Measurements from ENCODE around the gene DES.
"Not testable (repeated sequence)": the region's sequence is repeated elsewhere in the genome, so short reads cannot be mapped to it uniquely, and the experiment has no call there.

Gene DES

DNA sequence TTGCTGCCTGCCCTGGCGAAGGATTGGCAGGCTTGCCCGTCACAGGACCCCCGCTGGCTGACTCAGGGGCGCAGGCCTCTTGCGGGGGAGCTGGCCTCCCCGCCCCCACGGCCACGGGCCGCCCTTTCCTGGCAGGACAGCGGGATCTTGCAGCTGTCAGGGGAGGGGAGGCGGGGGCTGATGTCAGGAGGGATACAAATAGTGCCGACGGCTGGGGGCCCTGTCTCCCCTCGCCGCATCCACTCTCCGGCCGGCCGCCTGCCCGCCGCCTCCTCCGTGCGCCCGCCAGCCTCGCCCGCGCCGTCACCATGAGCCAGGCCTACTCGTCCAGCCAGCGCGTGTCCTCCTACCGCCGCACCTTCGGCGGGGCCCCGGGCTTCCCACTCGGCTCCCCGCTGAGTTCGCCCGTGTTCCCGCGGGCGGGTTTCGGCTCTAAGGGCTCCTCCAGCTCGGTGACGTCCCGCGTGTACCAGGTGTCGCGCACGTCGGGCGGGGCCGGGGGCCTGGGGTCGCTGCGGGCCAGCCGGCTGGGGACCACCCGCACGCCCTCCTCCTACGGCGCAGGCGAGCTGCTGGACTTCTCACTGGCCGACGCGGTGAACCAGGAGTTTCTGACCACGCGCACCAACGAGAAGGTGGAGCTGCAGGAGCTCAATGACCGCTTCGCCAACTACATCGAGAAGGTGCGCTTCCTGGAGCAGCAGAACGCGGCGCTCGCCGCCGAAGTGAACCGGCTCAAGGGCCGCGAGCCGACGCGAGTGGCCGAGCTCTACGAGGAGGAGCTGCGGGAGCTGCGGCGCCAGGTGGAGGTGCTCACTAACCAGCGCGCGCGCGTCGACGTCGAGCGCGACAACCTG lies at the start of gene DES:
DES (plus strand) TSS at position 223 of the 857 bp plus-strand sequence; CDS start at position 309, 86 bp downstream.
- no peak for DNase-seq (ENCODE audit: low spot score)

DNA sequence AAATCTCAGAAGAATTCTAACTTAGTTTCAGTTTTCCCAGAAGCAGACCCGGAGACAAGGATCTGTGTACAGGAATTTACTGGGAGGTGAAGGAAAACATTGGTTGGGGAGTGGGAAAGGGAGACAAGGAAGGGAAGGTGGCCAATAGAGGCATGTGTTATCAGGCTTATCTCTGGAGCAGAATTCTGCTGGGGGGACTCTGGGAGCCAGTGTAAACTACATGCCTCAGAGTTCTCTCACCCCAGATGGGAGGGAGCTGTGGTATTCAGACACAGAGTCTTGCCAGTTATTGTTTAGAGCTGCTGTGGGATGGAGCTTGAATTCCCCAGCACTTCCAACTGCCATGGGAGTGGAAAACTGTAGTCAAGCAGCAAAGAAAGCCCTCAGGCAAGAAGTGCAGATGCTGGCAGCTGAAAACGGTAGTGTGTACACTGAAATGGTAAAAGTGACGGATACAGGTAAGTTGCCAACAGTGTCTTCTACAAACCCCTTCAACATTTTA lies 49.4 kb upstream of the DES start:
- DNase-seq (ENCODE audit: low spot score): no peak

DNA sequence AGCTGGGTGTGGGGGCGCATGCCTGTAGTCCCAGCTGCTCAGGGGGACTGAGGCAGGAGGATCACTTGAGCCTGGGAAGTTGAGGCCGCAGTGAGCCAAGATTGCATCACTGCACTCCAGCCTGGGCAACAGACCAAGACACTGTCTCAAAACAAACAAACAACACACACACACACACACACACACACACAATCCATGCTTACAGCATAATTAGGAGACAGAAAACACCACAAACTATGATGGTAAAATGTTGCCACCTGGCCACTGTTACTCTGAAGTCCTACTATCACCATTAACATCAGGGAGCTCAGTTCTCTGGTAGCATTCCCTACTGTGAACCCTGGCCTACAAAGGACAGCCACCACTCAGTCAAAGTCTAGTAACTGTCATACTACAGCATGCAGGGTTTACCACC lies 48.7 kb upstream of the DES start:
- no peak for DNase-seq (ENCODE audit: low spot score)

DNA sequence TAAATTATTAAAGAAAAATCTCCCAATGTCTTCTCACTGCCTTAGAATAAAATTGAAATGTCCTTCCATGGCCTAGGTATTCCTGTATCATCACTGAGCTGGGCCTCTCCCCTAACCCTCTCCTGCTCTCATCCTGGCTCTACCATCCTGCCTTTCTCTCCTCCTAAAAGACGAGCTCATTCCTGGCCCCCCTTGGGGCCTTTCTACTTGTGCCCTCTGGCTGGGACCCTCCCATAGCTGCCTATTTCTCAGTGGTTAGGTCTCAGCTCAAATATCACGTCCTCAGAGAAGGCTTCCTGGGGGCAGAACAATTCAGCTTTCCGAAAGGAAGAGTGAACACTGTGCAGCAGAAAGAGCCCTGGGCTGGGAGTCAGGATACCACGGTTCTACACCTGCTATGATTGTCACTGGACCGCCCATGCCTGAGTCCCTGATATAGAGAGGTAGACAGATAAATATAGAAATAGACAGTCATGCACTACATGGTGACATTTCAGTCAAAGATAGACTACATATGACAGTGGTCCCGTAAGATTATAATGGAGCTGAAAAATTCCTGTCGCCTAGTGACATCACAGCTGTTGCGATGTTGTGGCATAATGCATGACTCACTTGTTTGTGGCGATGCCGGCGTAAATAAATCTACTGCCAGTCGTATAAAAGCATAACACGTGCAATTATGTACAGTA lies 39.9 kb upstream of the DES start:
- no peak for DNase-seq (ENCODE audit: low spot score)

DNA sequence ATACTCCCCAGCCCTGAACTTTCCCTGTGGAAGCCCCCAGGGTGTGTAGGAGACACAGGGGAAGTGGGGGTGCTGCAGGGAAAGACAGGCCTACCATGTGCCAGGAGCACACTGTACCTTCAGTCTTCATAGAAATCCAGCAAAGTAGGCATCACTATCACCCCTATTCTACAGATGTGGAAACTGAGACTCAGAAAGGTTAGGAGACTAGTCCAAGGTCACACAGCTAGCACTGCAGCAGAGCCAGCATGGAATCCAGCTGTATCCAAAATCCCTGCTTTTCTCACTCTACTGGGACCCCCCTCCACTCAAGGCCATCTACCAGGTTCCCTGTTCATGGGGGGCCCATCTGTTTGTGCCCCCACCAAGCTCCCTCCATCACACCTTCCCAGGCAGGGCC lies 37.3 kb upstream of the DES start:
- DNase-seq (ENCODE audit: low spot score): no peak

DNA sequence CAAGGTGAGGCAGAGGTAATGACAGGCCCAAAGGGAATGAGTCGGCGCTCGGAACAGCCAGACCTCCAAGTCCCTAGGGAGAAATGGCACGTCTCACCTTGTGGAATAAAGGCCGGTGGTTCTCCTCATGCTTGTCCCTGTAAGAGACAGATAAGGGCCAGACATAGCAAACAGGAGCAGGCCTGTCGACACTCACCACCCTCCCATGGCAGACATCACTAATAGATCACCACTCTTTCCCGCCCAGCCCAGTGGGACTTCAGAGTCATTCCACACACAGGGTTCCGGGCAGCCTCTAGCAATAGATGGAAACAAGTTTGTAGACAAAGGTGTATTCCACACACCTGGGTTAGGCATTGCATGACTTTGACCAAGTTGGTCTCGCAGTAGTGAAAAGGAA lies 36.7 kb upstream of the DES start:
- DNase-seq (ENCODE audit: low spot score): no peak

DNA sequence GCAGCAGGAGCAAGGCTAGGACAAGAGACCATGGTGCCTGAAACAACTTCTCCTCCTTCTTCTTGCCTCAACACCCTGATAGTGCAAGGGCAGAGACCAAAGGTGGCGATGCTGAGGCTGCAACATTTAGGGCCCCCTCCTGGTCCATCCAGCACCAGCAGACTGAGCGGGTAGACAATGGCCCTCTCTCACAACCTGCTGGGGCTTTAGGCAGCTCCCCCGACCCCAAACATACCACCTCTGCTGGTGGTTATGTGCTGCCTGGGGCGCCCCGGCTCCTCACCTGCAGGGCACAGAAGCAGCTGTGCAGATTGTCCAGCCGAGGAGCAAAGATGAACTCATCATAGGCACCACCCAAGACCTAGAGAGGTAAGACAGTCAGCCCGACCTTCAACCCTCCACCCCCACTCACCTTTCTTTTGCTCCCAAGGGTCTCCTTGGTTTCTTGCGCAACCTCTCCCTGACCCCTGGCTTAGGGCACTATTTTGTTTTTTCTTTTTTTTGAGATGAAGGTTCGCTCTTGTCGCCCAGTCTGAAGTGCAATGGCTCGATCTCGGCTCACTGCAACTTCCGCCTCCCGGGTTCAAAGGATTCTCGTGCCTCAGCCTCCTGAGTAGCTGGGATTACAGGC lies 34.0 kb upstream of the DES start:
- DNase-seq (ENCODE audit: low spot score): peak; percentile 2

DNA sequence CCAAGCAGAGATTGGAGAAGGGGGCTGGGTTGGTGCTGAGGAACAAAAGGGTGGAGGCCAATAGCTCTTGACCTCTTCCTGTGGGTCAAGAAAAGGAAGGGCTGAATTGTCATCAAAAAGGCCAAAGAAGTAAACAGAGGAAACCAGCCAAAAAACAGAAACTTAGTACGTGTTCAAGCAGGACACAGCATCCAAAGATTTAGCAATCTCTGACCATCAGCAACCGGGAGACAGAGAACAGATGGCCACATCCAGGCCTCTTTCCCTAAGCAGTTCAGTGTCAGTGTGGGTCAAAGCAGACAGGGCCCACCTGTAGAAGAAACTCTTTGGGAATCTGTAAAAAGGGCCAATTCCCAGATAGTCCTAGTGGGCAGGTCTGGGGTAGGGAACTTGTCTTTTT lies 33.3 kb upstream of the DES start:
- no peak for DNase-seq (ENCODE audit: low spot score)

DNA sequence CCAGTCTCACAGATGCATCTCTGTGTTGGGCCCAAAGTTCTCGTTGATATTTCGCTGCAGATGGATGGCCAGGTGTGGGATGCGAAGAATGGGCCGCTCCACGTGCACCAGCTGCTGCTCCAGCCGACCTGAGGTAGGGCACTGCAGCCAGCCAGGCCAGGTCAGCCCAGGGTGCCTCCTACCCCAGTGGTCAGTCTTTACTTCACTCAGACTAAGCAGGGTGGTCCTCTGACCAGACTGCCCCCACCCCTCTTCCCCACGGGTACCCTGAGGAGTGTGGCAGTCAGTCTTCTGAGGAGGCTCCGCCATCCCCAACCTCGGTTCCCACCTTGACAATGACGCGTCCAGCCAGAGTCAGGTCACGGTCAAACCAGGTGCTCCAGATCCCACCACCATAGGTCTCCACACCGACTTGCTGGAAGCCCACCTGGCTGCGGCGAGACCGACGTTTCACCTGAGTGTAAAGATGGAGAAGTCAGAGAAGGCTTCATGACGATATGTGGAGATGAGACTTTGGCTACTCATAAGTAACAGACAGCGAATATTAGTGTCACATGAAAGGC lies 32.1 kb upstream of the DES start:
- no peak for DNase-seq (ENCODE audit: low spot score)

DNA sequence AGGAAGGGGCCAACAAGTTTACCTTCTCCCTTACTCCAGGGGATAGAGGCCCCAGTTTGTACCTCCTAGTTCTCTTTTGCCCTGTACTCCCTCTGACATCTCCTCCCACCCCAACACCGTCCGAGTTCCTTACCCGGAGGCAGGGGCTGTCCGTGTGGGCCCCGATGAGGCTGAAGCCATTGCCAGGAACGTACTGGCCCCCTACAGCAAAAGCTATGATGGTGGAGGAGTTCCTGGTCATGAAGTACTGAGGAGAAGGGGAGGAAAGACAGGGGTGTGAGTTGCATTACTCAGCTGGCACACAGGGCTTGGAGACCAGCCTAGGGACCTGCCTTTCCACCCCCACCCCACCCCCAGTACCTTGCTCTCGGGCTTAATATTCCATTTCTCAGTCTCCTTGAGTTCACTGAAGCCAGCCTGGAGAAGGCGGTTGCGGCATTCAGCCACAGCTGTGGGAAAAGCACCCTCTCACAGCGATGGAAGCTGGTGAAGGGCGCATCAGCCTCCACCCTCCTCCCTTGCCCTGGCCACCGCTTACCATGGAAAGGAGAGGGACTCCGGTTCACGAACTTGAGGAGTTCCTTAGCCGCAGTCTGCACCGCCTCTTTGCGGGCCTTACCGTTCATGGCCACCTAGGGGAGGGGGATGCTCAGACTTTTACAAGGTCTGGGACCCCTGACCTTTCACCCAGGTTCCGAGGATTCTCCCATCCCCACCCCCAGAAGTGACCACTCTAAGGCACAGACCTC lies 31.5 kb upstream of the DES start:
- no peak for DNase-seq (ENCODE audit: low spot score)

DNA sequence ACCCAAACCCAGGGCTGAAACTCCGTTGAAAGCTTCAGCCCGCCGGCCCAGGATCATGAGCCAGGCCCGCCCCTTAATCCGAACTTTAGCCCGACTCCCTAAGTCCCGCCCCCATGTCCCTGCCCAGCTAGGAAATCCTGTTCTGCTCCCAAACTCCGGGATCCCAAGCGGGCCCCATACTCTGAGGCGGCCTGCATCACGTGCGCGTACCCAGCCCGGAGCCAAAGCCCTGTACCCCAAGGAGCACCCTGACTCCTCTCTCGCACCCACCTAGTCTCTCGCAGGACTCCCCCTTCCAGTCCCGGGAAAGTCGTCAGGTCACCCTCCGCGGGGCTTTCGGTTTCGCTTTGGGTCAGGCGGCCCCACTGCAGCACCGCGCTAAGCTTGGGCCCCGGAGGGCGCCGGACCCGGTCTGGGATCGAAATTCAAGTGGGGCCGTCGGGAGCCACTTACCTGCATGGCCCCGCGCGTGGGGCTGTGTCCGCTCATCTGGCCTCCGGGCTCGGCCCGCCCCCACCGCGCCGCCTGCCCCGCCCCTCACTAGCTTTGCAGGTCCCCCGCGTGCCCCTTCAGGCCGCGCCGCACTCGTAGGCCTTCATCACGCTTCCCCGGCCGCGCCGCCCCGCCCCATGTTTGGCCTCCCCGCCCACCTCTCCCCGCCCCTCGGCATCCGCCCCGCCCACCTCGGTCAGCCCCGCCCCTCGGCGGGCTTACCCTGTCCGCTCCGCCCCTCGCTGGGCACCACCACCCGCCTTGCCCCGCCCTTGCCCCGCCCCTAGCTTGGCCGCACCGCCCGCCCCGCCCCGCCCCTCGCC lies 30.7 kb upstream of the DES start, which contains the start of gene DNPEP:
DNPEP (minus strand) TSS at position 607 of the 815 bp plus-strand sequence; CDS start at position 489, 118 bp downstream.
- DNase-seq (ENCODE audit: low spot score): peak; percentile 98

DNA sequence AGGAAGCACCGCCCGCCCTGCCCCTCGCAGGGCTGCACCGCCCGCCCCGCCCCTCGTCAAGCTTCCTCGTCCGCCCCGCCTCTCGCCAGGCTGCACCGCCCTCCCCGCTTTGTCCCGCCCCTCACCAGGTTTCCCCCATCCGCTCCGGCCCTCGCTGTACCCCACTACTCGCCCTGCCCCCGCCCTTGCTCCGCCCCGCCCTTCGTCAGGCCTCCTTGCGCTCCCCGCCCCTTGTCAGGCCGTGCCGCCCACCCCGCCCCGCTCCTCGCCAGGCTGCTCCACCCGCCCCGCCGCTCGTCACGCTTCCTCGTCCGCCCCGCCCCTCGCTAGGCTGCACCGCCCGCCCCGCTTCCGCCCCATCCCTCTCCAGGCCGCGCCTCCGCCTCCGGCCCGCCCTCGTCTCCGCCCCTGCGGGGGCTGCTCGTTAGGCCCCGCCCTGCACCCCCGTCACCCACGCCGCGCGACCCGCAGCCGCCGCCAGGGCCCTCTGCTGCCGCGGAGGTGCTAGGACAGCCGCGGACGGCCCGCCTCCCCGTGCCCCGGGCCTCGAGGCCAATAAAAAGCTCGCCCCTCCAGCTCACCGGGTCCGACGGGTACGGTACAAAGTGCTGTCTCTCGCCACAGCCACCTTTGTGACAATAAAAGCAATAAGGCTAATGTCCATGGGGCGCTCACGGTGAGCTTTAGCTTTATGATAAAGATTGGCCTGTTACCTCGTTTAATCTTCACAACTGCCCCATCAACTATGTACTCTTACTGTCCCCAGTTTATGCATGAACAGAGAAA lies 29.9 kb upstream of the DES start:
- peak; percentile 98 for DNase-seq (ENCODE audit: low spot score)

DNA sequence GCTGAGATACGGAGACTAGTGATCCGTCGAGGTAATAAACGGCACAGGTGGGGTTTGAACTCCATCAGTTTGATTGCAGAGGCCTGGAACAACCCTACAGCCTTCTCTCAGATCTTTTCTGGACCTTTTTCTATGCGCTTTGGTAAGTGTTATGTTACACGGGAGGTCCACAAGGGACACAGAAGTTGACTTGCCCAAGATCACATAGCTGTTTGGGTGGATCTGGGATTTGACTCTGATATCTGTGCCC lies 29.3 kb upstream of the DES start:
- DNase-seq (ENCODE audit: low spot score): no peak

DNA sequence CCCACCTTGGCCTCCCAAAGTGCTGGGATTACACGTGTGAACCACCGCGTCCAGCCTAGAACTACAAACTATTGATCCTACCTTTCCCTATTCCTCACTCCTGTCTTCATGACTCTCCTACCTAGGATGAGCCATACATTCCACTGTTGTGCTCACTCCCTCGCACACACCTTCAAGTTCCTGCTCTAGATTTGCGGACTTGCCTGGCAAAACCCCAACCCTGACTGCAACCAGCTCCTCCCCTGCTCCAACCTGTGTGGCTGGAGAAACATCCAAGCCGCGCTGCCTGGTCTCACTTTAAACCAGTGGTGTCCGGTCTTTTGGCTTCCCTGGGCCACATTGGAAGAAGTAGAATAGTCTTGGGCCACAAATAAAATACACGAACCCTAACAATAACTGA lies 25.4 kb upstream of the DES start:
- no peak for DNase-seq (ENCODE audit: low spot score)

DNA sequence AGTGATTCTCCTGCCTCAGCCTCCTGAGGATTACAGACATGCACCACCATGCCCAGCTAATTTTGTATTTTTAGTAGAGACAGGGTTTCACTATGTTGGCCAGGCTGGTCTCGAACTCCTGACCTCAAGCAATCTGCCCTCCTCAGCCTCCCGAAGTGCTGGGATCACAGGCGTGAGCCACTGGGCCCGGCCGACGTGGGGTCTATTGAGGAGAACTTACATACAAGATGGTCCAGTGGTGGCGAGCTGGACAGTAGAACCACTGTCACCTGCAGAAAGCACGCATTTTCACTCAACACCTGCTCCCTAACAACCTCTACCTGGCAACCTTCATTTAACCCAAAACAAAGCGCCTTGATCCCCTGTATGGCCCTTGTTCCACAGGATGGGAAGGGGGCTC lies 23.1 kb upstream of the DES start:
- not testable (repeated sequence) for DNase-seq (ENCODE audit: low spot score)

DNA sequence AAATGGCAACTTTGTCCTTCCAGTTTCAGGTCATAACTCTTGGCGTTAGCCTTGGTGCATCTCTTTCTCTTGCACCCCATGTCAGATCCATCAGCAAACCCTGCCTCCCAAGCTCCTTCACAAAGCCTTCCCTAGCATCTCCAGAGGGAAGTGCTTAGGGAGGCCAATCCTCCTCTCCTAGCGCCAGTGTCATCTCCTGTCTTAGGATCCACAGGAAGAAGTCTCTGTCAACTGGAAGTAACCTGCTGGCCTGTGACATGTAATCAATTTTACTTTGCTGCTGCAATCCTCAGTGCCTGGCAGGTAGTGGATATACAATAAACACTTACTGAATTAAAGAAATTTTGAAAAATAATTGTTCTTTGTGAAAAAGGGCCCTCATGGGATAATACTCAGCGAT lies 22.6 kb upstream of the DES start:
- DNase-seq (ENCODE audit: low spot score): no peak

DNA sequence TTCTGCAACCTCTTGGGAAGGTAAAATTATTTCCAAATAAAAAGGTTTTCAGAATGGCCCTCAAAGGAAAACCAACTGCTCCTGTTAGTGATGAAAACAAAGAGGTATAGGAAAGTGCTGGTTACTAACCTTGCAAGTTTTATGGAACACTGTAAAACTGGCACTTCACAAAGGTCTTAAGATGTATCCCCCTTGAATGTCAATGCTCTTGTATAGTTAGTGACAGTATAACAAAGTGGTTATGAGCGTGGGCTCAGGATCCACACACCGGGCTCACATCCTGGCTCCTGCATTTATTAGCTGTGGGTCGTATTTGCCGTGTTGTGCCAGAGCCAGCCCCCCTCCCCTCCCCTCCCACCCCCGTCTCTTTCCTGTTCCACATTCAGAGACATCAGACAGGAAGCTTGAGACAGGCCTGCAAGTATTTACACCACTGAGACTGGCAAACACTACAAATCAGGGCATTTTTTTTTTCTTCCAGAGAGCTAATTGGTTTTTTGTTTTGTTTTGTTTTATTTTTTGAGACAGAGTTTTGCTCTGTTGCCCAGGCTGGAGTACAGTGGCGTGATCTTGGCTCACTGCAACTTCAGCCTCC lies 21.2 kb upstream of the DES start:
- no peak for DNase-seq (ENCODE audit: low spot score)

DNA sequence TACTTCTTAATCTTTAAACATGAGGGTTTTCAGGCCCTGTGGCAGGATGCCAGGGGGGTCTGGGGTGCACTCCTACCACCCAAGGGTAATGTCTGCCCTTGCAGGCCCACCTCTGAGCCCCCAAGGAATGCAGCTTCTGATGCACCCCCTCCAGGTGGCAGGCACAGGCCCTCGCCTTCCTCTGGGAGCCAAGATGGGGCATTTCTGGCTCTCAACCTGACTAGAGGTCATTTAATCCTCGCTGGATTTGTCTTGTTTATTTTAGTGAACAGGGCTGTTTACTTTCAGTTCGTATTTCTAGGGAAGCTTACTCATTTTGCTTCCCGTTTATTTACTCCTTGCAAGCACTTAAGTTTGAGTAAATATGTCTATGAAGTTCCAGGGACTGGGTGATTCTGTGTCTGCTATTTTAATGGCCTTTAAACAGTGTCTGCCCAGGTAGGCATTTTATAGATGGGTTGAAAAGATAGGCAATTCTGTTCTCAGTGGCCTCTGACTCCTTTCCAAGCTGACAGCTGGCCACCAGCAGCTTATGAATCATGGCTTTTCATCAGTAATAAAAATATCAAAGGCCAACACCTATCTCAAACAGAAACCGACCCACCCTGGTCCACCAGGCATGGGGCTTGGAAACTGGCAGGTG lies 19.3 kb upstream of the DES start:
- no peak for DNase-seq (ENCODE audit: low spot score)

DNA sequence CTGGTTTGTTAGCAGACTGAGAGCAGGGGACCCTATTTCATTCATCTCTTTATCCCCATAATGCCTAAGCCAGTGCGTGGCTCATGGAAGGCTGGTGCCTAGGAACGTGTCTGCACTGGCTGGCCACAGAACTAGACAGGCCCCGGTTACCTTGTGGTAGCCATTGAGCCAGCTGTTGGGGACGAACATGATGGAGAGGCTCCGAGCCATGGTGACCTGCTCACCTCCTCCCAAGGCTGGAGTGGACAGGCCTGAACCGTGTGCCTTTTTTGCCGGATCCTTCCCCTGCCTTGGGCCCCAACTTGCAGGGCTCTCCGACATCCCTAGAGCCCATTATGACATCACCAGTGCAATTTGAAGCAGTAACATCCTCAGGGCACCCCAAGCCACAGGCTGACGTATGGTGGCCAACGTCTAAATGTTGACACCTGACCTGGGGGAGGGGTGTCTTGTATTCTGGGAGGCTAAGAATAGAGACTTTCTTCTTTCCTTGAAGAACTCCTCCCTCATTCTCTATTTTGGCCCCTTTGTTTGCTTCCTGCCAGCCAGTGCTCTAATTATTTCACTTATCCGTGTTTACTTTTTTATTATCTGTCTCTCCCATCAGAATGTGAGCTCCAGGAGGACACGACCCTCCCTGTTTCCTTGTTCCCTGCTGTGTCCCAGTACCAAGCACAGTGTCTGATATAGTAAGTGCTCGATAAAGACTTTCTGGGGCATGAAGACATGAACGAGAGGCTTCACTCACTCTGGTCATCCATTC lies 18.3 kb upstream of the DES start:
- no peak for DNase-seq (ENCODE audit: low spot score)

Data from D341Med (cell line).